22Rv1 (cell line): Measurements from ENCODE around the gene PSD4.

Experiments
- ZFX ChIP-seq: fragments of 450-650 bp; IDR thresholded peaks from 2 replicates; pipeline ENCODE4 v1.6.1; 2017; ENCODE audit warnings: antibody characterized with exemption, borderline replicate concordance
- TF ChIP-seq, protein P1 (sequence below): fragments of 450-650 bp; IDR thresholded peaks from 2 replicates; pipeline ENCODE4 v1.5.1; 2017; ENCODE audit warnings: mild to moderate bottlenecking

DNA sequence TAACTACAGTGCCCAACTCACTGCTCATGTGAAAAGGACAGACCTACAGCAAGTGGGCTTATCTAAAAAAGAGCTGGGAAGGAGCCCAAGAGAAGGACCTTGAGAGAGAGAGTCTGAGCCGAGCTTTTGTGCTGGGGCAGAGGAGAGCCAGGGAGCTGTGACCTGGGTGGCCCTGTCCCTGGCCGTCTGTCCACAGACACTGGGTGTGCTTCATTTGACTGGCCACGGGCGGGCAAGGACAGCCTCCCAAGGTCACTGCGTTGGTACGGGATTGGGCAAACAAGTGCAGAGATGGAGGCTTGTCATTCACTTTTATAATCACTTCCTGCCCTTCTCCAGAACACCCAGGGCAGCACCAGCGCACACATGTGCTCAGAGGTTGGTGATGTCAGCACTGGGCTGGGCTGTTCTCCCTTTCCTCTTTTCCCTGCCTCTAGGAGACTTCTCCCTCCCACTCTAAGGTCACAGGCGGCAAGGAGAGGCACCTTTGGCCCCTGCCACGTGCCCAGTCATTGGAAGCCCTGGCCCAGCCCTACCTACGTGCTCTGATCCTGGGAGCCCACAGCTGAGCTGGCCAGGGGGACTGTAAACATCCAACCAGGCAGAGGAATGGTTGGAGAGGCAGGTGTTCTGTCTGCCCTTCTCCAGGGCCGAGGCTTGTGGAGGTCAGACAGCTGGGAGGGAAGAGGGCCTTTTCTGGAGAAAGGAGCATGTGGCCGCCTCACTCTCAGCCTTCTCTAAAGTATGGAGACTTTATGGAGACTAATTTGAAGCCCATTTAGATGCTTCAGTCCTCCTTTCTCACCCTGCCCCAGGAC, 6.4 kb upstream of the PSD4 start:
- TF ChIP-seq, protein P1, sequence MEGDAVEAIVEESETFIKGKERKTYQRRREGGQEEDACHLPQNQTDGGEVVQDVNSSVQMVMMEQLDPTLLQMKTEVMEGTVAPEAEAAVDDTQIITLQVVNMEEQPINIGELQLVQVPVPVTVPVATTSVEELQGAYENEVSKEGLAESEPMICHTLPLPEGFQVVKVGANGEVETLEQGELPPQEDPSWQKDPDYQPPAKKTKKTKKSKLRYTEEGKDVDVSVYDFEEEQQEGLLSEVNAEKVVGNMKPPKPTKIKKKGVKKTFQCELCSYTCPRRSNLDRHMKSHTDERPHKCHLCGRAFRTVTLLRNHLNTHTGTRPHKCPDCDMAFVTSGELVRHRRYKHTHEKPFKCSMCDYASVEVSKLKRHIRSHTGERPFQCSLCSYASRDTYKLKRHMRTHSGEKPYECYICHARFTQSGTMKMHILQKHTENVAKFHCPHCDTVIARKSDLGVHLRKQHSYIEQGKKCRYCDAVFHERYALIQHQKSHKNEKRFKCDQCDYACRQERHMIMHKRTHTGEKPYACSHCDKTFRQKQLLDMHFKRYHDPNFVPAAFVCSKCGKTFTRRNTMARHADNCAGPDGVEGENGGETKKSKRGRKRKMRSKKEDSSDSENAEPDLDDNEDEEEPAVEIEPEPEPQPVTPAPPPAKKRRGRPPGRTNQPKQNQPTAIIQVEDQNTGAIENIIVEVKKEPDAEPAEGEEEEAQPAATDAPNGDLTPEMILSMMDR, result no peak
- no peak for TF ChIP-seq ZFX
